ENCODE results near the gene GADD45G.

GADD45G gene

DNA sequence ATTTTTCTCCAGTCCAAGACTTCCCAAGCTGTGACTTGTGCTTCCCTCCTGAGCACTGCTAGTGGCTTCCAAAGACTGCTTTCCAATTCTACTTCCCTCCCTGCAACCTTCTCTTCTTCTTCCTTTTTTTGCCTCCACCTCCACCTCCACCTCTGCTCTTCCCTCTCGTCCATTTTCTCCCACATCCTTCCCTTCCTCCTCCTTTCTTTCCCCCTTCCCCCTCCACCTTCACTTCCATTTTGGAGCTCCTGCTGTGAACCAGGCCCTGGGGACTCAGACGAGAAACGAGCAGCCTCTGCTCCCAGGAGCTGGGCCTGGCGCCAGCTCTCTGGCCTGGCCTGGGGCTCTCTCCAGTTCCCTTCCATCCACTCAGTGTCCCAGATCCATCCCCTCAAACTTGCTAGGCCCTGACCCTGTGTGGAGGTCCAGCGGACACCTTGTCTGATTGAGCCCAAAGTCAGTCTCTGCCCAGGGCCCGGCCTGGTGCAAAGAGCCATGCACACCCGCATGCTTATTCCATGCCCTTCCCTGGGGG is 5.6 kb downstream of the GADD45G start:
- no peak for DNase-seq

DNA sequence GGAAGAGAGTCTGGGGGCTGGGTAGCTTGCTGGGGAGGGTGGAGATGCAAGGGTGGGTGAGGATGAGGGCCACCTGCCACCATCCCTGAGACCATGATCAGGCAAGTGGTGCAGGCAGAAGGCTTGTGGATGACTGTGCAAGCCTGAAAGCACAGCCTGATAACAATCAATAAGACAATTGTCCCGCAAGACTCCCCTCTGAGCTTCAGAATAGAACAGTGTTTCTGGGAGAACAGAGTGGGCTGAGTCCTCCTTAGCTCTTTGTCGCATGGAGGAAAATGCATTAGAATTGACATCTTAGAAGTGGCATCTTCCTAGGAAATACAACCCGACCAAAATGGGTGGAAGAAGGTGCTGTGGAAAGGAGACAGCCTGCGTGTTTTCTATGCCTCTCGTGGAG is 6.6 kb downstream of the GADD45G start:
- DNase-seq, result no peak

DNA sequence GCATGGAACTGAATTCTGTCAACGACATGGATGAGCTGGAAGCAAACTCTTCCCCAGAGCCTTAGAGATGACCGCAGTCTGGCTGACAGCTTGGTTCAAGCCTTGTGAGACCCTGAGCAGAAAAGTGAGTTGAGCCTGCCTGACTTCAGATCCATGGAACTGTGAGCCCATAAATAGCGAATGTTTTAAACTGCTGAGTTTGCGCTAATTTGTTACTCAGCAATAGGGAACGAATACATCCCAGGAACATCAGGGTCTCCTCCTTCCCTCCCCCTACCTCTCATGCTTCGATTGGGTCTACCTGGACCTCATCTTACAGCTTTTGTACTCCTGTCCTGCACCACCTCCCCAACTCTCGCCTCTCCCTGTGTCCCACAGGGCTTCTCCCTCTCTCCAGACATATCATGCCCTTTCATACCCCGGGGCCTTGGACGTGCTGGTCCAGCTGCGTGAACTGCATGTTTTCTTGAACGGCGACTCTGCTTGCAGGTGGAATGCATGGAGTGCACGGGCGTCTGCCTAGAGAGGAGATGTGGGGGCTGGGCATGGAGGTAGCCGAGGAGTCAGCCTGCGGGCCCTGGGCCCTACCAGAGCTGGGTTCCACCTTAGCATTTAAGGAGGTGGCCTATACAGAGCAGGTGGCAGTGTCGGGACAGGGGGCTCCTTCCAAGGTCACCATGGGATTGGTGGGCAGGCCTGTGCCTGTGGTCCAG is 7.9 kb downstream of the GADD45G start:
- DNase-seq, result no peak

DNA sequence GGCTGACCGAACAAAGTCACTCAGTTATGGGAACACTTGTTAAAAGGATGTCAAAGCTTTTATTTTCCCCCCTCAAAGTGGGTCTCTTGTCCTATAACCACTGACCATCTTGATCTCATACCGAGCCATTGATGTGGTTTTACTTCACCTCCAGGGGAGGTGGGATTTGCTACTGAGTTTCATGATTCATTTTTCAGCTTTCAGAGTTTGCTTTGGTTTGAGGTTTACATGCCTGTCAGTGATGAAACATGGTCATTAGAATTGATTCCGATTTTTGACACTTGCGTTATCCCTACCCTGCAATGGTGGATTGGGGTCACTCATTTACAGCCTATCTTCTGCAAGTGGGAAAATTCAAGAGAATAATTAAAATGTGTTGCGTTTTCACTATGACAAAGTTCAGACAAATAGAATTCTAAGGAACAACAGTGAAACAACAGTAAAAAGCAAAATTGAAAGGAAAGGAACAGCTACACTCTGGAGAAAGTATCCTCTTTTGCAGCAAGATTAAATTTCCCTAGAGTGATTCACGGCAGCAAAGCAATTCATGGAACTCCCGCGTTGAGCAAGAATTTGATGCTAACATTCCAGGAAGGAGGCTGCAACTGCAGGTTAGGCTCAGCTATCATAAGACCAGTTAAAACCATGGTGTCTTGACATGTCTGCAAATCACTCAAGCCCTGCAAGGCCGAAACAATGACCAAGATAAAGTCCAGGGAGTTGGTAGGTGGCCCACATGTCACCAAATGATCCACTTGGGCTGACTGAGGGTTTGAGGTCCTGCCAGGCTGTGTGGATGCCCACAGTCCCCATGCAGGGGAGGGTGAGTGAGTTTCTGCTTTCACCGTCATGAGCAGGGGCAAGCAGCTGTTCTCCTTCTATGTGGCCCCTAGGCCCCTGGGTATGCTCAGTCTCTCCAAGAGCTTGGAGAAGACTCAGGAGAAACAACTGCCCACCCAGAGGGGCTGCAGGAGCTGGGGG is 9.4 kb downstream of the GADD45G start:
- no peak for DNase-seq

DNA sequence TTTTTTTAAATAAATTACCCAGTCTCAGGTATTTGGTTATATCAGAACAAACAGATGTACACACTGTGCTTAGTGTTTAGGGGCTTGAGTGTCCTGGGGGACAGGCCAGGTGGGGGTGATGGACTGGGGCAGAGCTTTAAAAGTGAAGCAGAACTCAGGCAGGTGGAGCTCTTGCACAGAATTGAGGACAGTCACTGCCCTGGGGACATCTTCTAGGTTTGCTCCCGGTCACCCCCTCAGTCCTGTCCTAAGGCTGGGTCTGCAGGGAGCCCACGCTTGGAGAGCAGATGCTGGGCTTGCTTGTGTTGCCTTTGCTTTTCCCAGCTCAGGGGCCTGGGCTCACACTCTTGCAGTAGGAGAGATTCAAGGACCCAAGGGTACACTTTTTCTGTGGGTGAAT is 10.8 kb downstream of the GADD45G start:
- DNase-seq, result no peak

DNA sequence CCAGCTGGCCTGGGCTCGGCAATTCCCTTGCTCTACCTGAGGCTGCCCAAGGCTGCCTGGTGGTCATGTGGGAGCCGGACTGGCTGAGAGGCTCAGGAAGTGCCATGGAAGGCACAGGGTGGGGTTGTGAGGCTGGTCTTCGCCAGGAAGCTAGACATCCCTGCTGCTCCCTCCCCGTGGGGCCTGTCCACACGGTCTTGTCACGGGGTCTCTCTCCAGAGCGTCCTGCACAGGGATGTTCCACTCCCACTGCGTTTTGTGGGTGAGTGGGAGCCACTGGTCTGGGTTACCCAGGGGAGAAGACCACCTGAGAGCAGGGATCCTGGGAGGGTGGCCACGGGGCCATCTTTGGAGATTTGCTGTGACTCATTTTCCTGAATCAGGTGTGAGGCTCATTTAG is 11.6 kb downstream of the GADD45G start:
- DNase-seq, result no peak

DNA sequence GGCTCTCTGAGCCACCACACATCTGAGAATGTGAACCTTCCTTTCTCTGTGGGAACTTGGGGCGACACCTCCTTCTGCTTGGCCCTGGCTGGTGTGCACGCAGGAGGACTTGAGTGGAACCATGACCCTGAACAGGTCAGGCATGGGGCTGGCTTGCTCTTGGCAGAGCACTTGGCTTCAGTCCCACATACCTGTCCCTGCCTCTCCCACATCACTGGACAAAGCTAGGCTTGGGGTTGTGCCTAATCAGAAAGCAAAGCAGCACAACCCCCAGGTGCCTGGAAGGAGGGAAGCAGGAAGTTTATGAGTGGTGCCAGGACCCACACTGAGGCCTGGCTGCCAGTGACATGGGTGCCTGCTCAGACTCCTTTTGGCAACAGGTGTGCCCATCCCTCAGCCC is 13.2 kb downstream of the GADD45G start:
- no peak for DNase-seq

DNA sequence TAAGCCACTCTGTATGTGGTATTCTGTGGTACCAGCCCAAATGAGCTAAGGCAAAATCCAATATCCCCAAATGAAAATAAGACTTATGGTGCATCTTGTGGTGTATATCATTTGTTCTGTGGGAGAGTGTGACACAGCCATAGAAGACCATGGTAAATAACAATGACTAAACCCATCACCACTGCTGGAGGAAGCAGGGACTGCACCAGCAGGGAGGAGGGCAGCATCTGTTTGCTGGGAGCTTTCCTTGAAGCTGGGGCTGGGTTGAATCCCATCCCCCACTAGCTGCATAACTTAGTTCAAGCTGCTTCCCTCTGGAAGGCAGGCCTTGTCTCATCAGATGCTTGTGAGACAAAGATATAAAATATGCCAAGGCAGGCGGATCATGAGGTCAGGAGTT is 14.2 kb downstream of the GADD45G start:
- no peak for DNase-seq

DNA sequence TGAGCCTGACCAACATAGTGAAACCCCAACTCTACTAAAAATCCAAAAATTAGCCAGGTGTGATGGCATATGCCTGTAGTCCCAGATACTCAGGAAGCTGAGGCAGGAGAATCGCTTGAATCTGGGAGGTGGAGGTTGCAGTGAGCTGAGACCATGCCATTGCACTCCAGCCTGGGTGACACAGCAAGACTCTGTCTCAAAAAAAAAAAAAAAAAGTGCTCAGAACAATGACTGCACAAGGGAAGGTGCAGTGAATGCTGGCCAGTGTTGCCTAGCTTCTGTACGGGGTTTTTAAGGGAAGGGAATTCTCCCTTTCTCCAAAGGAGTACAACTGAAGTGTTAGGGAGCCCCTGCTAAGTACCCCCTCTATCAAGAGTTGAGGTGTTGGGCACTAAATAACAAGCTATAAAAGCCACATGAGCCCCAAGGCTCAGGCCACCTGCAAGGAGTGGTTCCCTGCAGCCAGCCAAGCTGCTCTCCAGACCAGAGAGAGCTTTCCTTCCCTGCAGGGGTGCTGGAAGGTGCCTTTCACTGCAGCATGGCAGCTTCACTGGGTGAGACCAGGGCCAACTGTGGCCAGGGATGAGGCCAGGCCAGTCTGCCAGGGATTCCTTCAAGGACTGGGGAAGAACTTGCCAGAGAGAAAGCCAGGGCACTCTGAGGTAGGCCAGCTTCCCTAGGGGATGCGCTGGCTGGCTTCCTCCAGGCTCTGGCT is 14.8 kb downstream of the GADD45G start:
- no peak for DNase-seq

DNA sequence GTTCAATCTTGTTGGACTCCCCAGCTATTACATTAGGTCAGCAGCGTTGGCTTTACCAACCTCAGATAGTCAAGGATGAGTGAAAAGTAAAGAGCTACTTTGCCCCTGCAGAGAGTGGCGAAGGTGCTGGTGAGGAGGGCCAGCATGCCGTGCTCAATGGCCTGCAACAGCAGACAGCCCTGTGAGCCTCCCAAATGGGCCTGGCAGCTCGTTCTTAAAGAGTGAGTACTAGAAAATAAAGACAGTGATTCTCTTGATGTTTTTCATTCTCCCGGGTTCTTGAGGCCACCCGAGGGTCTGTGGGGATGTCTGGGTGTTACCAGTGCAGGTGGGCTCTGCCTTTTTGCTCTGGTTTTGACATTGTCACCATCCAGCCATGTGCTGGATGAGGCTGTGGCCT is 16.2 kb downstream of the GADD45G start:
- no peak for DNase-seq

DNA sequence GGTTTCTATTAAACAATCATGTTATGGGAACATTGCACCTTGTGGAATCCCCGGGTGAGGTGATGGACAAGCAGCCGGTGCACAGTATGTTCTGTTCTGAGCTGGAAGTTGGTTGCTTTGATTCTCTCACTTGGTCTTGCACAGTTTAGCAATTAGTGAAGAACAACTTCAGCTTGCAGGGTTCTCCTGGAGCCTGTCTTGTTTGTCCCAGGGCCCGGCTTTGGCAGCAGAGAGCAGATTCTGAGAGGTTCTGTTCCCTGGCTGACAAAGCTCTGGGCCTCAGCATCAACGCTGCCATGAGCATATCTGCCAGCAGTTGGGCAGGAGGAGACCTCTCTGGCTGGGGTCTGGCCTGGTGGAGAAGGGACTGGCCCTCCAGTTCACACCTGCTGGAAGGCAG is 16.9 kb downstream of the GADD45G start:
- no peak for DNase-seq

DNA sequence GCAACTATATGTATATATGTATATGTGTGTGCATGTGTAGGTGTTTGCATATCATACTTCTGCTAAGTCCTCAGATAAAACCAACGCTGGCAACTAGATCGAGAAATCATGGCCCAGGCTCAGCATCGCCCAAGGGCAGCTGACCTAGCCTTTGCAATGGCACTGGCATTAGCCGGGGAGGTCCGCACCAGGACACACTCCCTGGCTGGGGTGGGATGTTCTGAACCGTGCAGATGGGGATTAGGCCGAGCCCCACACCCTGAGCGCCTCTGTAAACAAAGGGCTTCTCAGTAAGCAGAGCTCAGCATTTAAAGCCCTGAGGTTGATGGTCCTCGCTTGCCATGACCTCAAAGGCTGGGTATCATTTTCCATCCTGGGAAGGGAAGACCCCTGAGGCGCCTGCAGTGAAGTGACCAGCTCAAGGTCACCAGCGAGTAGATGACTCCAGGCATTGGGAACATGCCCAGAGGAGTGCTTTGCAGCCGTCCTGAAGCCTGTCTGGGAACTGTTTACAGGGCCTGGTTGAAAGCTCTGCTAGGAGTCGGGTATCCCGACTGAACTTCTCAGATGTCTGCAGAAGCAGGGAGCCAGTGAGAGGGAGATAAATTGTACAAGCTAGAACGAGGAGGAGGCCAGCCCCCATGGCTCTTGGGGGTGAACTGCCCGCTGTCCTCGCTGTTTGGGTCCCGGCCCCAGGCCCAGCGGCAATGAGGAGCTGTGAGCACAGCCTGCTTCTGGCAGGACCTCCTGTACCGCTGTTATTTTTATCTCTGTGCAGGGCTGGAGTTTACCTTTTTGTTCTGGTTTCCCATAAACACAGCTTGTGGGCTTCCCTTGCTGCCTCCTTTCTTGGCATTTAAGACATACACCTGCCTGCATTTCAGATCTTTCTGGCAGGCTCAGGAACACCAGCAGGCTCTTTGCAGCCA is 18.4 kb downstream of the GADD45G start:
- no peak for DNase-seq

DNA sequence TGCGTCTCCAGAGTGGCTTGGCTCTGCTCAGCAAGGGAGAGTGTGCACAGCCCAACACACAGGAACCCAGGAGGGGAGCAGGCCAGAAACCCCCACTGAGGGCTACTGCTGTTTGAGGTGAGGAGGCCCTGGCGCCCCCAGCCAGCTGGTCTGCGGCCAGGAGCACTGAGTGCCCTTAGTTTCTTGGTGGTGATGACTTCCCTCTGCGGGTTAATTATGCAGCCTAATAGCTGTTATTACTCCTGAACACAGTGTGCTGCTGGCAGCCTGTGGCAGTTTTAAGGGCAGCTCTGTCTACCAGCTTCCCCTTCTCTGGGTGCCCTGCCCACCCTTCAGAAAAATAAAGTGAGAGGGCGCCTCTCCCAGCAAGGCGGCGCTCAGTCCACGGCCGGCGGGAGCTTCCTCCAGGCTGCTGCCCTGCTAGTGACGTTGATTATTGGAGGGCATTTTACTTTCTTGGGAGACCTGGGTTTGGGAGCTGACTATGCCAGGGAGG is 19.2 kb downstream of the GADD45G start:
- no peak for DNase-seq

DNA sequence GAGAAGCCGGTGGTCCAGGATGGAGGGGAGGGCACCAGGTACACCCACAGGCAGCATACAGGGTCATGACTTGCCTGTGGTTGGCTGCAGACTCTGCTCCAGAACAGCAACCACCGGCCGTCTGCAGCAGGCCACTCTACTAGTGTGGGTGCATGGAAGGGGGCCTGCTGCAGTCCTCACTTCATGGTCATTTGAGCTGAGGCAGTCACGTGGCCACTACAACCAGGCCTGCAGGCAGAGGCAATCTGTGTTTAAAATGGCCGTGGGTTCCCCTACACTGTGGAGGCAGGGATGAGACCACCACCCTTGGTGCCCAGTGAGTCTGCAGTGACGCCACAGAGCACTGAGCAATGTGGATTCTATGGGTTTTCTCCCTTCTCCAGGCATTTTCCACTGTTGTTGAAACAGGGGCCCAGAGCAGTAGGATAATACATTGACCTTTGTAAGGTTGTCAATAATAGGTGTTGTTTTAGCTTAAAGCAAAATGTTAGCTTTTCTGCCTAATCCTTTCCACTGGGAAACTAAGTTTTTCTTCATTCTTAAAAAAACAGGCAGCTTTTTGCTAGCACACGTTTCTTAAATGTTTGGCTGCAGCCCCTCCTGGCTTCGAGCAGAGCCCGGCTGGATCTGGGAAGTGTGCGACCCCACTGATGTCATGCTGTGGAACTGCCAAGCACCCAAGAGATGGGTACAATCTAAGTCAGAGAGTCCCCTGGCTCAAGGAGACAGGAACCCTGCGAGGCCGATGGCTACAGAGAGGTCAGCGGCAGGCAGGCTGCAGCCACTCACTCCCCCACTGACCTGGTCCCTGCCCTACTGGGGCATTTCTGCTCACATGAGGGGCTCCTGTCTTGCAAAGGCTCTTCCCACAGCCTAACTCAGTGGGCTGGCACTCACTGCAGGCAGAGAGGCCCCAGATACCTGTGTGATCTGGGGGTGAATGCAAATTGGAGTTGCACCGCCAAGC is 21.2 kb downstream of the GADD45G start:
- no peak for DNase-seq

DNA sequence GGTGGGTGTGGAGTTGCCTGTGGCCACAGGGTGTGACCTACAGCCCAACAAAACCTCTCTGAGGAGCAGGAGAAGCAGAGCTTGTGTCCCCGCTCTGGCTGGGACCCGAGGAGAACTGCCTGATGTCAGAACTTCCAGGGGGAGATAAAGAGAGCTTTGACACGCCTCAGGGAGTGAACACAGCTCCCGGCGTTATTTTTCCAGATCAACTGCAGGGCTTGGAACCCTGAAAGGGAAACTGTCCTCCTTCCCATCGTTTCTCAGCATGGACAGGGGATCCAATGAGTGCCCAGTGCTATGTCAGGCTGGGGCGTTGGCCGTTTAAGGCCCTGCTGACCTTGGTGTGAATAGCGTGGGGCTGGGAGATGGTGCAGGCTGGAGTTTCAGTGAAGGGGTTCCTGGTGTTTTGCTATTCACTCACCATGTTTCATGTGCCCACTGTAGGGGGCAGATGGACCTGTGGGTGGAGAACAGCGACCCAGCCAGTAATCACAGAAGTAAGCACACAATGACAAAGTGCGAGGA is 22.0 kb downstream of the GADD45G start:
- DNase-seq, result no peak

DNA sequence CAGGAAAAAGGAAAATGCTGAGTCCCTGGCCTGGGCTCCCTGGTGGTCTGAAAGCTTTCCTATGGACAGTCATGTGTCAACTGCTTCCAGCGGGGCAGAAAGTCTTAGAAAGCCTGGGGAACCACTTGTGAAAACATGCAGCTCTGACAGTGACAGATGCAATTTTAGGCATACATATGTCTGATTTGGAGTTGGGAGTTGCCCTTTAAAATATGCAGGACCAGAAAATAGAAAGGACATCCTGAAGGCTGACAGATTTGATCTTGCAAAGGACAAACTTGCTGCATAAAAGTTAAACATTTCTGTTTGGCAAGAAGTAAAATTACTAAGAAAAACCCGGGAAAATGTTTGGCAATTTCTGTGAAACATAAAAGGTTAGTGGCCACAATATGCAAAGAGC is 23.8 kb downstream of the GADD45G start:
- no peak for DNase-seq

DNA sequence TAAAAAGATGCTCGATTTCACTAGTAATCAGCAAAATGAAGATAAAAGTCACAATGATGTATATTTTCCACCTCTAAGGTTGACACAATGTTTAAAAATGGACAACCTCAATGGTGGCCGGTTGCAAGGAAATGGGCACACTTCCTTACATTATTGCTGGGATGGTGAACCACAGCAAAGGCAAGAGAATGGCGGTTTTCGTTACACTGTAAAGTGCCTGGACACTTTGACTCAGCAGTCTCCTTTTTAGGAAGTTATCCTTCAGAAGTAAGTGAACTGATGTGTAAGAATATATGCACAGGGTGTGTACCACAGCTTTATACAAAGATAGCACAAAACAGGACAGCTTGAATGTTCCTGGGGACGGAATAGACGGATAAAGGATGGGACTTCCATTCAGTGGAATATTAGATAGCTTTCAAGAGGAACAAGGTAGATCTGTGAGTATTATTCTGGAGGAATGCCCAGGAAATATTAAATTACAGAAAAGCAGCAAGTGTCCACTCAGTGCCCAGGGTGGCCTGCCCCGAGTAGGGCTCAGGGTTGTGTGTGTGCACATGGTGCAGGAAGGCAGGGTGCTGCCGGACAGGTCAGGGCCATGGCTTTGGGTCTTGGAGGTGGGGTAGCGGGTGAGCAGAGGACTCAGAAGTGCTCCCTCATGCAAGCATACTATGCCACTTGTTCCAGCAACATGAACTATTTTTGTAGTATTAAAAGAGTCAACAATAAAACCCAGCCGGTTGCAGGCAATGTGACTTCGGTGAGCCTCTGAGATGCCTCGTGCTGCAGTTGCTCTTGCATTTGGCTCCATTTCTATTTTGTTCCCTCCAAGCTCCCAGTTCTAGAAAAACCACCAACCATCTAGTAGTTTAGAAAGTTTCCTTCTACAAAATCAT is 24.5 kb downstream of the GADD45G start:
- DNase-seq, result no peak

DNA sequence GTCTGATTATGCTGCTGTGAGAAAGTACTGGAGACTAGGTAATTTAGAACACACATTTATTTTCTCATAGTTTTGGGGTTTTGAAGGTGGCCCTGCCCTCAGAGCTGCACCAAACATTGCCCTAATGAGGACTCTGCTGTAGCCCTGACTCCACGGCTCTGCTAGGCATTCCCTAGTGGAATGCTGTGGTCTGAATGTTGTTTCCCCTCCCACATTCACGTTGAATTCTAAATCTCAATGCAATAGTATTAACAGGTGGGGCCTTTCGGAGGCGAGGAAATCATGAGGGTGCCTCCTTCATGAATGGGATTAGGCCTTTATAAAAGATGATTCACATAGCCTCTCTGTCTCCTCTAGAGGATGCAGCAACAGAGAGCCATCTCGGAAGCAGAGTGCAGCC is 25.7 kb downstream of the GADD45G start:
- DNase-seq, result no peak

DNA sequence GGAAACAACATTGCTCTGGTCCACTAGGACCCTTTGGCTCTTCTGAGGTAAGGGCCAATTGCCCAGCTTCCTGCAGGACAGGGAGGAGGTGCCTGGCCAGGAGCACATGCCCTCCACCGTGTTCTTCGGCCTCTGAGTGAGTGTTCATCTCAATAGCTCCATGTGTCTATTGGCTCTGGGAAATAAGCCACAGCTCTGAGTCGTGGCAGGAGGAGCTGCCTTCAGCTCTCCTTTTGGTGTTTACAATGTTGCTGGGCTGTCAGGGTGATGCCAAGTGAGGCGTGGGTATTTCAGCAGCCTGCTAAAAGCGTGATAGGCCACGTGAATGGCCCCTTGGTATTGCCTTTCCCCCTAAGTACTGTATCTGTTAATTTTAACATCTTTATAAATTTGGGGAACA is 26.6 kb downstream of the GADD45G start:
- DNase-seq, result no peak
